ENCODE measurements around the gene CCDC91. TPM values are rescaled to one million over a fixed set of nuclear protein-coding genes. Genes with fewer than 3 reads are reported as not detected.

The CCDC91 gene
- total and polyA plus RNA-seq, 3 donors from 2014 or later, result 60.6 to 226 (median 92.1) TPM

DNA sequence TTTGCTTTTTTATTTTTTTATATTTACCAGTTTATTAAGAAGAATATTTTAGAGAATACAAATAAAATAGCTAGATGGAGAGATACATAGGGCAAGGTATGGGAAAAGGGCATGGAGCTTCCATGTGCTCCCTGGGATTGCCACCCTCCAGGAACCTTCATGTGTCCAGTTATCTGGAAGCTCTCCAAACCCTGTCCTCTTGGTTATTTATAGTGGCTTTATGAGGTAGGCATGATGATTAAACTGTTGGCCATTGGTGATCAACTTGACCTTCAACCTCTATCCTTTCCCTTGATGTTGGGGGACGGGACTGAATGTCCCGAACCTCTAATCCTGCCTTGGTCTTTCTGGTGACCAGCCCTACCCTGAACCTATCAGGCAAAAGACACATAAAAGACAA is 156.3 kb downstream of the CCDC91 start:
- Histone ChIP-seq H3K9me3 (no peaks in the 10 kb centered on the region), H3K27me3 (no peaks in the 10 kb centered on the region), H3K4me1 (no peaks in the 10 kb centered on the region), H3K4me3 (no peak overlapping the region), H3K36me3 (ENCODE audit: low read depth, missing control alignments) (no peaks in the 10 kb centered on the region), H3K27ac (no peak overlapping the region)
- intact Hi-C loops (cut with DNase I; ENCODE audit: low total_unique reads), result no loop called here
- DNase-seq, result no peak
- TF ChIP-seq, protein P1, sequence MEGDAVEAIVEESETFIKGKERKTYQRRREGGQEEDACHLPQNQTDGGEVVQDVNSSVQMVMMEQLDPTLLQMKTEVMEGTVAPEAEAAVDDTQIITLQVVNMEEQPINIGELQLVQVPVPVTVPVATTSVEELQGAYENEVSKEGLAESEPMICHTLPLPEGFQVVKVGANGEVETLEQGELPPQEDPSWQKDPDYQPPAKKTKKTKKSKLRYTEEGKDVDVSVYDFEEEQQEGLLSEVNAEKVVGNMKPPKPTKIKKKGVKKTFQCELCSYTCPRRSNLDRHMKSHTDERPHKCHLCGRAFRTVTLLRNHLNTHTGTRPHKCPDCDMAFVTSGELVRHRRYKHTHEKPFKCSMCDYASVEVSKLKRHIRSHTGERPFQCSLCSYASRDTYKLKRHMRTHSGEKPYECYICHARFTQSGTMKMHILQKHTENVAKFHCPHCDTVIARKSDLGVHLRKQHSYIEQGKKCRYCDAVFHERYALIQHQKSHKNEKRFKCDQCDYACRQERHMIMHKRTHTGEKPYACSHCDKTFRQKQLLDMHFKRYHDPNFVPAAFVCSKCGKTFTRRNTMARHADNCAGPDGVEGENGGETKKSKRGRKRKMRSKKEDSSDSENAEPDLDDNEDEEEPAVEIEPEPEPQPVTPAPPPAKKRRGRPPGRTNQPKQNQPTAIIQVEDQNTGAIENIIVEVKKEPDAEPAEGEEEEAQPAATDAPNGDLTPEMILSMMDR (IDR thresholded peaks at IDR 0.05), result no peak
- no peak for TF ChIP-seq POLR2A (IDR thresholded peaks at IDR 0.05)
- WGBS, 2 donors, result 94 to 100% methylated on average over 2 of the region's 2 CpGs

DNA sequence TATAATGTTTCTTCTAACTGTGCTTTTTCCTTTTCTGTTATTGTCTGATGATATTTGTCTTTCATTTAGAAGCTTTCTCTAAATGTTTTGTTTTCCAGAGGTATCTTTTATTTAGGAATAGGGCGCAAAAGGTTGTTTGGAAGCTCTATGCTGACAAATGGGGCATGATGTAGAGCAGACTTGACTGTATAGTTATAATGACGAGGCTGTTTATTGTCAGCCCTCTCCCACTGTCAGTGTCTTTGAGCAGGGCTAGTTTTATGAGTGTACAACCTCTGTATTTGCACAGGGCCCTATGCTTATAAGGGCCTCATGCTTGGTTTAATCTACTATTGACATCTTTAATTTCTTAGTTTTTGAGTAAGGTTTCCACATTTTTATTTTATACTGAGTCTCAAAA is 158.9 kb downstream of the CCDC91 start:
- no peak overlapping the region for H3K27ac ChIP-seq
- H3K9me3 ChIP-seq, result no peaks in the 10 kb centered on the region
- DNase-seq, result no peak
- WGBS, 2 donors, result 94 to 100% methylated on average over 2 of the region's 2 CpGs
- H3K36me3 ChIP-seq (ENCODE audit: low read depth, missing control alignments), result no peaks in the 10 kb centered on the region
- no peak overlapping the region for H3K4me3 ChIP-seq
- no peaks in the 10 kb centered on the region for H3K27me3 ChIP-seq
- intact Hi-C loops (cut with DNase I; ENCODE audit: low total_unique reads), result no loop called here
- no peak for TF ChIP-seq POLR2A (IDR thresholded peaks at IDR 0.05)
- TF ChIP-seq, protein P1 (IDR thresholded peaks at IDR 0.05), result no peak
- no peaks in the 10 kb centered on the region for H3K4me1 ChIP-seq

DNA sequence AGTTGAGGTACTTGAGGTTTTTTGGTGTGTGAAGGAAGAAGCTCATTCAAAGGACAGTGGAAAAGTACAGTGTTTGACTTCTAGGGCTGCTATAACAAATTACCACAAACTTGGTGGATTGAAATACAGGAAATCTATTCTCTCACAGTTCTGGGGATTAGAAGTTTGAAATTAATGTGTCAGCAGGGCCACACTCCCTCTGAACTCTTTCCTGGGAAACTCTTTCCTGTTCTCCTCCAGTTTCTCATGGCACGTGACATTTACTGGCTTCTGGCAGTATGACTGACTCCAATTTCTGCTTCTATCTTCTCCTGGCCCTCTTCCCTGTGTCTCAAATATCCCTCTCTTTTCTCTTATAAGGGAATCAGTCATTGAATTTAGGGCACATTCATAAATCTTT is 160.2 kb downstream of the CCDC91 start:
- H3K4me3 ChIP-seq, result no peak overlapping the region
- WGBS, 2 donors, result 79 to 81% methylated on average over 1 of the region's 1 CpG
- DNase-seq, result no peak
- no peaks in the 10 kb centered on the region for H3K36me3 ChIP-seq (ENCODE audit: low read depth, missing control alignments)
- H3K27ac ChIP-seq, result no peak overlapping the region
- H3K4me1 ChIP-seq, result no peaks in the 10 kb centered on the region
- no peaks in the 10 kb centered on the region for H3K9me3 ChIP-seq
- intact Hi-C loops (cut with DNase I; ENCODE audit: low total_unique reads), result no loop called here
- TF ChIP-seq, protein P1 (IDR thresholded peaks at IDR 0.05), result no peak
- TF ChIP-seq POLR2A (IDR thresholded peaks at IDR 0.05), result no peak
- no peaks in the 10 kb centered on the region for H3K27me3 ChIP-seq

DNA sequence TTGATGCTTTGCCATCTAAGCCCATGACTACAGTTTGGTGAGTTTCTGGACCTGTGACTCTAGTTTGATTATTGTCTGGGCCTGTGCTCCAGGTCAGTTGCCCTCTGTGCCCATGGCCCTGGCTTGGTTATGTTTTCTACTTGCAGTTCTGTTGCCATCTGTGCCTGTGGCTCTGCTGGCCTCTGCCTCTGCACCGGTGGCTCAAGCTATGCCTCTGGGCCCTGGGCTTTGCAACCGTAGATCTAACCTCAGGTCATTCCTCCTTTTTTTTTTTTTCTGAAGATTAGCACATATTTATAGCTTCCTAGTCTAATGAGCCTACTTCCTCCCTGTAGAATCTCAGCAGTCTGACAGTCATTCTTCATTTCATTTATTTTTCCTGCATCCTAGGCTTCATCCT is 161.2 kb downstream of the CCDC91 start:
- intact Hi-C loops (cut with DNase I; ENCODE audit: low total_unique reads), result no loop called here
- Histone ChIP-seq H3K4me1 (no peaks in the 10 kb centered on the region), H3K27me3 (no peaks in the 10 kb centered on the region), H3K27ac (no peak overlapping the region), H3K4me3 (no peak overlapping the region), H3K9me3 (no peaks in the 10 kb centered on the region), H3K36me3 (ENCODE audit: low read depth, missing control alignments) (no peaks in the 10 kb centered on the region)
- DNase-seq, result no peak
- TF ChIP-seq POLR2A (IDR thresholded peaks at IDR 0.05), result no peak
- TF ChIP-seq, protein P1 (IDR thresholded peaks at IDR 0.05), result no peak
- WGBS, 2 donors, result 92 to 96% methylated on average over 2 of the region's 2 CpGs

DNA sequence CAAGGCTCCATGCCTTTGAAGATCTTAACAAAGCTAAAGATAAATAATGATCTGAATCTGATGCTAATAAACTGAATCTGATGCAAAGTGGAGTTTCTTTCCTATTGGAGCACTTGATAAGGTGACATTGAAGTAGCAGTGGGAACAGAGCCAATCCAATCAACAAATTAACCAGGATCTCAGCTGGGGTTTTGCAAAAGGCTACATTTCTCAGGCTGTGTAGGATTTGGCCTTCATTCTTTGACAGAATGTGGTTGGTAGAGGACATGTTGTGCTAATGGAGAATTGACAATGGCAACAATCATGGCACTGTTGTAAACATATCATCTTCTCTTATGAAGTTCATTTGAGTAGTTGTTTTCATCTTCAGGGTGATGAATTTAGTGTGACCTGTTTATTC is 164.9 kb downstream of the CCDC91 start:
- Histone ChIP-seq H3K4me3 (no peak overlapping the region), H3K27me3 (no peaks in the 10 kb centered on the region), H3K36me3 (ENCODE audit: low read depth, missing control alignments) (no peaks in the 10 kb centered on the region), H3K27ac (no peak overlapping the region), H3K9me3 (no peaks in the 10 kb centered on the region), H3K4me1 (no peaks in the 10 kb centered on the region)
- no peak for DNase-seq
- TF ChIP-seq, protein P1 (IDR thresholded peaks at IDR 0.05), result no peak
- TF ChIP-seq POLR2A (IDR thresholded peaks at IDR 0.05), result no peak
- intact Hi-C loops (cut with DNase I; ENCODE audit: low total_unique reads), result no loop called here
